Mesothelial cell of epicardium (in vitro differentiated cells): ENCODE results near the gene HIPK4. TPM values are rescaled to one million over a fixed set of nuclear protein-coding genes. Genes with fewer than 3 reads are reported as not detected.
"Not testable (repeated sequence)": the region's sequence is repeated elsewhere in the genome, so short reads cannot be mapped to it uniquely, and the experiment has no call there.

Source experiments
- DNase-seq, 2 experiments: peaks; one replicate each; pipeline ENCODE4 v3.0.0; 2021; ENCODE audit warnings: low spot score in 2 of 2; ENCODE audit not compliant: unreplicated experiment in 2 of 2
- H3K27ac Mint-ChIP-seq: 2 replicates; pipeline ENCODE4 v1.8.0; 2021; ENCODE audit warnings: mixed read lengths
- H3K27me3 Mint-ChIP-seq: 2 replicates; pipeline ENCODE4 v1.8.0; 2021; ENCODE audit warnings: low read depth, mixed read lengths
- H3K36me3 Mint-ChIP-seq: 2 replicates; pipeline ENCODE4 v1.8.0; 2021; ENCODE audit warnings: mixed read lengths
- H3K4me1 Mint-ChIP-seq: 2 replicates; pipeline ENCODE4 v1.8.0; 2021; ENCODE audit warnings: mixed read lengths
- H3K4me3 Mint-ChIP-seq: 2 replicates; pipeline ENCODE4 v1.8.0; 2021; ENCODE audit warnings: mild to moderate bottlenecking, moderate library complexity, mixed read lengths
- H3K9me3 Mint-ChIP-seq: 2 replicates; pipeline ENCODE4 v1.8.0; 2021; ENCODE audit warnings: mixed read lengths
- total RNA-seq: library from RNA; stranded (reverse); gene quantifications from 3 replicates; pipeline ENCODE4 v1.2.1, GENCODE V29; 2021
- TF ChIP-seq, protein P1 (sequence below): fragments of 200-600 bp; sonication (generic); IDR thresholded peaks from one replicate; pipeline ENCODE4 v1.5.0; 2021; ENCODE audit warnings: antibody characterized with exemption; ENCODE audit not compliant: unreplicated experiment

HIPK4 gene
- total RNA-seq, 1 donor from 2014 or later: 0.31 TPM

DNA sequence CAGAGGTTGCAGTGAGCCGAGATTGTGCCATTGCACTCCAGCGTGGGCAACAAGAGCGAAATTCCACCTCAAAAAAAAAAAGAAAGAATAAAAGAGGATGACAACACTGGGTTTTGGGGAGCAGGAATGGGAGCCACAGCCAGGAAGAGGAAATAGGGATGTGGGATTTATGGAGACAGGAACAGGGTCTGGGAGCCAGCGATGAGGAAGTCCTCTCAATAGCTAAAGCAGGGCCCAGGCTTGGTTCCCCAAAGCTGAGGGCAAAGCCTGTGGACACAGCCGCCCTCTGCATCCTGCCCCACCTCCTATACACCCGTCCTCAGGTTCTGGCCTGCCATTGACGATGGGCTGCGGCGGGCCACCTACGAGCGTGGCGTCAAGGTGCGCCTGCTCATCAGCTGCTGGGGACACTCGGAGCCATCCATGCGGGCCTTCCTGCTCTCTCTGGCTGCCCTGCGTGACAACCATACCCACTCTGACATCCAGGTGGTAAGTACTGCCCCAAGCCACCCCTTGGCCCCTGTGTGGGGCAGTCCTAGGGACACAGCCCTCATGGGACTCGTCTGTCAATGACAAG lies 13.6 kb downstream of the HIPK4 start:
- H3K4me3 Mint-ChIP-seq: no peak overlapping the region
- peaks cover 29% of the 10 kb centered on the region for H3K36me3 Mint-ChIP-seq
- no peaks in the 10 kb centered on the region for H3K9me3 Mint-ChIP-seq
- no peaks in the 10 kb centered on the region for H3K27me3 Mint-ChIP-seq
- H3K27ac Mint-ChIP-seq: no peak overlapping the region
- TF ChIP-seq, protein P1, sequence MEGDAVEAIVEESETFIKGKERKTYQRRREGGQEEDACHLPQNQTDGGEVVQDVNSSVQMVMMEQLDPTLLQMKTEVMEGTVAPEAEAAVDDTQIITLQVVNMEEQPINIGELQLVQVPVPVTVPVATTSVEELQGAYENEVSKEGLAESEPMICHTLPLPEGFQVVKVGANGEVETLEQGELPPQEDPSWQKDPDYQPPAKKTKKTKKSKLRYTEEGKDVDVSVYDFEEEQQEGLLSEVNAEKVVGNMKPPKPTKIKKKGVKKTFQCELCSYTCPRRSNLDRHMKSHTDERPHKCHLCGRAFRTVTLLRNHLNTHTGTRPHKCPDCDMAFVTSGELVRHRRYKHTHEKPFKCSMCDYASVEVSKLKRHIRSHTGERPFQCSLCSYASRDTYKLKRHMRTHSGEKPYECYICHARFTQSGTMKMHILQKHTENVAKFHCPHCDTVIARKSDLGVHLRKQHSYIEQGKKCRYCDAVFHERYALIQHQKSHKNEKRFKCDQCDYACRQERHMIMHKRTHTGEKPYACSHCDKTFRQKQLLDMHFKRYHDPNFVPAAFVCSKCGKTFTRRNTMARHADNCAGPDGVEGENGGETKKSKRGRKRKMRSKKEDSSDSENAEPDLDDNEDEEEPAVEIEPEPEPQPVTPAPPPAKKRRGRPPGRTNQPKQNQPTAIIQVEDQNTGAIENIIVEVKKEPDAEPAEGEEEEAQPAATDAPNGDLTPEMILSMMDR: no peak
- DNase-seq: no peak
- H3K4me1 Mint-ChIP-seq: no peaks in the 10 kb centered on the region

GRCh38 chr19:40374084-40374483 lies 15.9 kb downstream of the HIPK4 start:
- no peak for DNase-seq
- Mint-ChIP-seq H3K36me3 (peaks cover 26% of the 10 kb centered on the region), H3K9me3 (no peaks in the 10 kb centered on the region), H3K4me1 (no peaks in the 10 kb centered on the region), H3K27me3 (no peaks in the 10 kb centered on the region), H3K27ac (no peak overlapping the region), H3K4me3 (no peak overlapping the region)
- TF ChIP-seq, protein P1: no peak

- Mint-ChIP-seq H3K4me1 (peaks cover 5% of the 10 kb centered on the region), H3K27ac (no peak overlapping the region), H3K4me3 (no peak overlapping the region), H3K27me3 (no peaks in the 10 kb centered on the region), H3K9me3 (no peaks in the 10 kb centered on the region), H3K36me3 (peaks cover 23% of the 10 kb centered on the region)
- DNase-seq: no peak
- TF ChIP-seq, protein P1: no peak
These were observed 18.2 kb downstream of the HIPK4 start for GRCh38 chr19:40371802-40372122.

- H3K27me3 Mint-ChIP-seq: no peaks in the 10 kb centered on the region
- H3K36me3 Mint-ChIP-seq: peaks cover 23% of the 10 kb centered on the region
- no peak overlapping the region for H3K4me3 Mint-ChIP-seq
- H3K27ac Mint-ChIP-seq: no peak overlapping the region
- DNase-seq: no peak
- TF ChIP-seq, protein P1: no peak
- H3K4me1 Mint-ChIP-seq: peaks cover 9% of the 10 kb centered on the region
- no peaks in the 10 kb centered on the region for H3K9me3 Mint-ChIP-seq
These were observed 18.8 kb downstream of the HIPK4 start for GRCh38 chr19:40370997-40371801.

DNA sequence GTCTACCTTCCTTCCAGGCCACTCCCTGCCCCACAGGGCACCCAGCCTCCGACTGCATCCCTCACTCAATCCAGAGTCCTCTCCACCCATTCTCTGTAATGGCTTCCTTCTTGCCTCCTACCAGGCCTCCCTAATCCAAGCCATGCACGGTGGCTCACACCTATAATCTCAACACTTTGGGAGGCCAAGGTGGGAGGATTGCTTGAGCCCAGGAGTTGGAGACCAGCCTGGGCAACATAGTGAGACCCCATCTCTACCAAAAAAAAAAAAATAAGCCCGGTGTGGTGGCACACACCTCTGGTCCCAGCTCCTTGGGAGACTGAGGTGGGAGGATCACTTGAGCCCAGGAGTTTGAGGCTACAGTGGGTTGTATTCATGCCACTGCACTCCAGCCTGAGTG lies 19.7 kb downstream of the HIPK4 start:
- not testable (repeated sequence) for H3K9me3 Mint-ChIP-seq, H3K27ac Mint-ChIP-seq, H3K27me3 Mint-ChIP-seq, DNase-seq, H3K4me3 Mint-ChIP-seq
- H3K4me1 Mint-ChIP-seq: peaks cover 15% of the 10 kb centered on the region
- peaks cover 20% of the 10 kb centered on the region for H3K36me3 Mint-ChIP-seq

- peaks cover 19% of the 10 kb centered on the region for H3K4me1 Mint-ChIP-seq
- no peaks in the 10 kb centered on the region for H3K27me3 Mint-ChIP-seq
- H3K27ac Mint-ChIP-seq: no peak overlapping the region
- no peak for DNase-seq
- TF ChIP-seq, protein P1: no peak
- no peaks in the 10 kb centered on the region for H3K9me3 Mint-ChIP-seq
- no peak overlapping the region for H3K4me3 Mint-ChIP-seq
- peaks cover 16% of the 10 kb centered on the region for H3K36me3 Mint-ChIP-seq
These were observed 20.2 kb downstream of the HIPK4 start for GRCh38 chr19:40369797-40370196.
